HG03565 (cell line): Measurements from ENCODE around the gene MYO5B.

Experiments used
- ATAC-seq: cut with Tn5 transposase; IDR thresholded peaks from one replicate; pipeline ENCODE4 v1.9.1; 2021; ENCODE audit warnings: mild to moderate bottlenecking, moderate library complexity; ENCODE audit not compliant: unreplicated experiment

MYO5B gene

DNA sequence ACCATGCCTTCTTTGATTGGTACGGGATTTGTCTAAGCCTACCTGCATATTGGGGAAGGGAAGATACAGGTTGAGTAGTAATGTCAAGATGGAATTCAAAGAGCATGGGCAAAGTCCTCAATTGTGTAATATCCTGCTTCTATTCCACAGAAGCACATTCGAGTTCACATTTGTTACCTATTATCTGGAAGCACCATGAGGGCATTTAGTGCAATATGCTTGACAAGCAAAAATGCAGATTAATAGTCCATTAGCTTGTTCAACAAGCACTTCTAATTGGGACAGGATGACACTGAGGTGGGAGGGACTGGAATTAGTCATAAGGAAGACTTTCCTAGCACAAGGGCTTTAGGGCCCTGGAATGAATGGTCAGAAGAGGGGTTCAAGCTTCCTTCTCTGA is 40.5 kb downstream of the MYO5B start:
- no peak for ATAC-seq

DNA sequence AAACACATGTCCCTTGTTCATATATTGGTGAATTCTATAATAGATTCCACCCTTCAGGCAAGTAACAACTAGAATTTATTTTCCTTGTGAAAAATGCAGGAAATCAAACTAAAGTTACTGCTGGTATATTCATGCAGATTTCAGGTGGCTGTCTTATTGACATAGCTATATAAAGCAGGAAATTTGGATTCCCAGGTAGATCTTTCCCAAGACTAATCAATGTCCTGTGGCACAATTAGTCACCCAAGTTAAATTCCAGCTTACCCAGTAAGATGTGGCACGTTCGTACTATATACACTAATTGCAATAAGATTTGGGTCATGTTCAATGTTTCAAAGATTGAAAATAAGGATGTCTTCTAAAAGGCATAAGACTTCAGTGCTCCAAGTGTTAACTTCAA is 42.0 kb downstream of the MYO5B start:
- no peak for ATAC-seq

DNA sequence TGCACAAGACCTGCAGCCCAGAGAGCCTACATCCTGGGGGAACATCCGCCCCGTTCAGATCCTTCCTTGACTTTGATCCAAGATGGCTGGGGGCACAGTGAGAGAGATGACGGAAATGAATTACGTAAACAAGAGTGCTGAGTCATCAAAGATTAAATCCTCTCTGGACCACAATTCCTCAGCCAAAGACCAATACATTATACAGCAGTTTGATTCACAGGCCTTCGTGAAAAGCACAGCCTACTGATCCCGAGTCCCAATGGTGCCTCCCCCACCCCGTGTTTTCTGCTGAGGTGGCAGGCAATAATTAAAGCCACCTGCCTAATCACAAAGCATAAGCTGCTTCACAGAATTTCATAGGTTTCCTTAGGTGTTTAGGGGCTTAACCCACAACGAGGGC is 43.0 kb downstream of the MYO5B start:
- no peak for ATAC-seq

DNA sequence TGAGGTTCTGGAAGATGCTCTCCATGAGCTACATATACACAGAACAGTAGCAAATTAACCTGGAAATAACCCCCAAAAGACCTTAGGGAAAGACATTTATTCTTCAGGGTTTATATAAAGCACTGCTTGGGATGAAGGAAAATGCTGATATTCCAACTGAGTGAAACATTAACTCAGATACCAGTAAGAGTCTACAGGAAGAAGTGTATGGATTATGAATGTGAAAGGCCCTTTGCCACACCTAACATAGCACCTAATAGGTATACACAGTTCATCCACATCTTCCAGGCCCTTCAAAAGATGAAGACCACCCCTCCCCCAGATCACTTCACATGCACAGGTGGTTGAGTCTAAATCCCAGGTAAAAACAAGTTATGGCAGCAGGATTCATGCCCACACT is 50.4 kb downstream of the MYO5B start:
- ATAC-seq, result no peak

DNA sequence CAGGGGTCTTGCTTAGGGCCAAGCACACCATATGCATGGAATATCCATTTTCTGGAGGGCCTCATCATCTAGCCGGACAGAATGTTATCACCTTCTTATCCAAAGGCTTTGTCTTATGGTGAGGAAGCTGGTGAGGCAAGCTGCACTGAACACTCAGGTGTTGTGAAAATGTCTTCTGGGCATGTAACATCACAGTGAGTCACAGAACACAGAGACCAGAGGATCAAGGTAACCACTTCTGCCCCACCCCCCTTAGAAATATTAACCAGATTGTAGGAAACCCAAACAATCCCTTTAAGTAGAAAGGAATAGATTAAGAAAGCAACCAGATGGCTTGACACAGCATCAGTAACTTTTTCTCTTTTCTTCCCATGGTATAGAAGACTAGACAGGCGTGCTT is 51.1 kb downstream of the MYO5B start:
- no peak for ATAC-seq

DNA sequence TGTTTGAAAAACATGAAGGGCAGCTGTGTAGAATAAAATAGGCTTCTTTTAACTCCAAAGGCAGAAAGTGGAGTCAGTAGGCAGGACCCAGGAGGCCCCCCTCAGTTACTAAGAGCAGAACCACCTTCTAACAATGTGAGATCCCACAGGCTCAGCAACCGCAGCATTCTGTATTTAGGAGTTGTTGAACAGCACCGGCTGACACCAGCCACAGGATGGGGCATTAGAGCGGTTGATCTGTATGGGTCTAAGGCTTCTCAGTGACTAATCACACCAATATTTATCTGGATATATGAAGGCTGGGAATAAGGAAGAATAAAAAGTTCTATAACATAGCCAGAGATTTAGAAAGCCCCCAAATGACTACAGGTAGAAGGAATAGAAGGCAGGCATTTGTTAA is 51.7 kb downstream of the MYO5B start:
- no peak for ATAC-seq

DNA sequence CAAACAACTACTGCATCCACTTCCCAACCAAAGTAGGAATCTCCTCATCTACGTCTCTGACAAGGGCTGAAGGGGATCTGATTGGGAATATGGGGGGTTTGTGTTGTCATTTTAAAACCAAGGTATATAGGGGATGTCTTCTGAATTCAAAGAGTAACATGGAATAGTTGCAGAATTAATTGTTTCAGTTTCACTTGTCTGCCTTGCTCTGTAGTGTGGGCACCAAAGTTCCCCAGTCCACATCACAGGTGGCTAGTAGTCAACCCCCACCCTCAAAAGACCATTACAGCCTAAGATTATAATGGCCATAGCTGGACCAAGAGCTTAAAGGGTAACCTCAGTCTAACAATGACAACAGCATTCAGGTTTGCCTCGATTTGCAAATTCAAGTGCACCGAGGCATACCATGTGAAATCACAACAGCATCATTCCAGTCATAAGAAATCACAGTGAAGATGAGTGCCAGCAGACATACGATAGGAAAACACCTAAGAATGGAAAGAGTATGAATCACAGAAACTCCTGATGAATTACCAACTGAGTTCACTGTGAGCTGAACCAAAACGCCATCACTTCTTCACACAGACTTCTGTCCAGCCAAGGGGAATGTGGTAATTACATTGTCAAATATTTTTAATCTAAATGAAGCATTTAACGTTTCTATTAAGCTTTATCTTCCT is 52.4 kb downstream of the MYO5B start:
- no peak for ATAC-seq

DNA sequence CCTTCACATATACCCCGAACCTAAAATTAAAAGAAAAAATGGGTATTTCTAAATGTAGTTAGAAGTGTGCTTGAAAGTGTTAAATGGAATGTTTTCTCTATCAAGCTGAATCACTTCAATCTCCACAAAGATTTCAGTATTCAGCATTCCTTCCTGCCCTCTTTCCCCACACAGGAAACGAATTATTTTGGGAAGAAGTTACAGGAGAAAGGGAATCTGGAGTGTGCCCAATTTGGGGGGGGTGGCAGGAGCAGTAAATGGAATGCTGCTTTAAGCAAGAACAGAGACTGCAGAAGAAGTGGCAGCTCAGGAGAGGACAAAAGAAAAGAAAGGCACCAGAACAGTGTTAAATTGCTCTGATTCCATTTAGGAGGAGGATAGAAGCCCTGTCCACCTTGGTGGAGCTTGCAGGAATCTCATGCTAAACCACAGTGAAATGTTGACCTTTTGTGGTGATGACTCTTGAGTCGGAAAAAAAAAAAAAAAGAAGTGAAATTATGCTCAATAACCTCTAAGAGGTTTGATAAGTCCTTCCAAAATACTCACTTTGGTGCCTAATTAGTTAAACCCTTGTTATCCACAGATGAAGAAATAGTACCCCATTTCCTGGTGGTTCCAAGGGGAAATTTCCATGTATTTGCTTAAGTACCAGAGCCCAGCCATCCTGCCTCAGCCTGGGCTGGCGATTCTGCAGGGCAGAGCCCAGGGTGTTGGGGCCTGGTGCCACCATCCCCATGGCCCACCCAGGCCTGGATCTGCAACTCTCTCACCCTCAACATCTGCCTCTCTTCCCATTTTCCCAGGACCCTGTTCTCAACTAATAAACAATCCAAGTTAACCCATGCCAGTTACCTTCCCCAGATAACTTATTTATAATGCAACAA is 56.5 kb downstream of the MYO5B start:
- no peak for ATAC-seq

DNA sequence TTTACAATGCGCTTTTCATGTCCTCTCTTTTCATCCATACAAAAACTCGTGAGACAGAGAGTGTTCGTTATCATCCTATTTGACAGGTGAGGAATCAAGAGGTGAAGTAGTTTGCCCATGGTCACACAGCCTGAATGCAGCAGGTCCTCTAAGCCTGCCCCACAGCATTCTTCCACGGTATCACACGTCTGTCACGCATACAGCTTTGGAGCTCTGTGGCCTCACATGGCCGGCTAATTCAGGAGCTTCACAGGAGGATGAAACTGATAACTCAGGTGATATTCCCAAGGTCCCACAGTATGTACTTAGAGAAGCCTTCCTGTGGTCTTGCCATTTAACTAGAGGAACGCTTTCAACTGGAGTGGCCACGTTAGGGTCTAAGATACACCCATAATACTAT is 59.0 kb downstream of the MYO5B start:
- ATAC-seq, result no peak

DNA sequence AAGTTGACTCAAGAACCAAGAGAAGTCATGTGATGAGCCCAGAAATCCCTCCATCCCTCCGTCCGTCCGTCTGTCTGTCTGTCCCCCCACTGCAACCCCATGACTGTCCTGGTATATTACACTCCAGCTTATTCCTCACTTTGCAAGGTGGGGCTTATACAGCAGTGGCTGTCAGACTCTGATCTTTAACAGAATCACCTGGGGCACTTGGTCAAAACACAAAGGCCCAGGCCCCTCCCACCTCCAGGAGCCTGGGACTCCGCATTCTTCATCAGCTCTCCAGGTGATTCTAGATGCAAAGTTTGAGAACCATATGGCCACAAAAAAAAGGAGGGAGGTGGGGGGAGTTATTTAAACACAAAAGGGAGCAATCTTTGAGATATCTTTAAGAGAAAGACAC is 61.4 kb downstream of the MYO5B start:
- no peak for ATAC-seq

DNA sequence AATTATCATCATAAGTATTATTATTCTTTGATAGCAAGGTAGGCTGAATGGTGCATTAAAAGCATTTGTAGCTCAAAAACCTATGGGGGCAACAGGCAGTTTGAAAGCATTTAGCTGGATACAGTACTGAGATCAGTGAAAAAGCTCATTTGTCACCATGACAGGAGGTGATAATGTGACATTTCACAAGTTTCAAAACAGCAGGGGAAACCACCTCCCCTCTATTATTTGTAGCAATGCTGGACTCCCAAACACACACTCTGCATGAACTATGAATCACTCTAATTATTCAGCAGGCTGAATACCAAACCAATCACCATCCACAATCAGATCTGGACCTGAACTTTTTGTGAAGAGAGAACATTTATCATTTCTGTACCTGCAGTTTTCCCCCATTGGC is 63.4 kb downstream of the MYO5B start:
- peak; percentile 53 for ATAC-seq

DNA sequence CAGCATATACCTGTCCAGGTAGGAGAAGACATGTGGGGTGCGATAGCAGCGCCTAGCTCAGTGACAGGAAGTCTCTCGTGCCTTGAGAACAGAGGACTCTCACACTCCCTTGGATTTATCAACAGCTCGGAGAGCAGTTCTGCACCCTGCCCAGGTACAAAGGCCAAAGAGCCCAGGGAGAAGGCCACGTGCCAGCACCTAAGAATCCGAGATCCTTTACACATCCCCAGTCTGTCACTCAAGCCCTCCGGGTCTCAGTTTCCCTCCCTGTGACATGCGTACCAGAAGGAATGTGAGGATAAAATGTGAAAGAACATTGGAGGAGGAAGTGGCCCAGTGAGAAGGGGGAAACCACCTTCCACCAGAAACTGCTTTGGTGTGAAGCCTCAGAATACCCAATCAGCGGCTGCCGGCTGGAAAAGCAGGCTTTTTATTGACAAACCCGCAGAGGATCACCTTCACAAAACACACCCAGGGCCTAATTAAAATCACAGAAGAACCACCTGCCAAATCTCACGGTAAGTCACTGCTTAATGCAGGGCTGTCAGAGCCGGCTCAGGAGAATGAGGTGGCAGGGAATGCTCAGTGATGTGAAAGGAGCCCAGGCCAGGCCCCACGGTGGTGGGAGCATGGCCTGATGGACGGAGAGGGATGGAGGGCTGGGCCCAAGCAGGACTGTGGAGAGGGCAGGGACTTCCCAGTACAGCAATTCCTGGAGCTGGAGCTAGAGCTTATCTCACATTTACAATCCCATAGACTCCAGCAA is 66.3 kb downstream of the MYO5B start:
- ATAC-seq, result no peak

DNA sequence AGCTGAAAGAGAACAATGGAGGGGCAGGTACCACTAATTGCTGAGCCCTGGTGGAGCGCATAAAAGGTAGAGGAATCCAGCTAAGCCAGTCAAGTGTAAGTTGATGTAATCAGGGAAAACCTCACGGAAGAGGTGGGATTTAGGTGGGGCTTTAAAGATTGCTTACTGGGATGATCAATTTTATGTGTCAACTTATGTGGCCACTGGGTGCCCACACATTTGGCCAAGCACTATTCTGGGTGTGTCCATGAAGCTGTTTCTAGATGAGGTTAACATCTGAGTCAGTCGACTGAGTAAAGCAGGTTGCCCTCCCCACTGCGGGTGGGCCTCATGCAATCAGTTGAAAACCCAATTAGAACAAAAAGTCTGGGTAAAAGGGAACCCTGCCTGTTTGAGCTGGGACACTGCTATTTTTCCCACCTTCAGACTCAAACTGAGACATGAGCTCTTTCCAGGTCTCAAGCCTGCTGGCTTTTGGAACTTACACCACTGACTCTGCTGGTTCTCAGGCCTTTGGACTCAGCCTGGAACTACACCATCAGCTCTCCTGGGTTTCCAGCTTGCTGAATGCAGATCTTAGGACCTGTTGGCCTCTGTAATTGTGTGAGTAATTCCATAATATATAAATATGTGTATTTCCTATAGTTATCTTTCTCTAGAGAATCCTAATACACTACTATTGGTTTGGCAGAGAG is 67.3 kb downstream of the MYO5B start:
- ATAC-seq, result no peak

DNA sequence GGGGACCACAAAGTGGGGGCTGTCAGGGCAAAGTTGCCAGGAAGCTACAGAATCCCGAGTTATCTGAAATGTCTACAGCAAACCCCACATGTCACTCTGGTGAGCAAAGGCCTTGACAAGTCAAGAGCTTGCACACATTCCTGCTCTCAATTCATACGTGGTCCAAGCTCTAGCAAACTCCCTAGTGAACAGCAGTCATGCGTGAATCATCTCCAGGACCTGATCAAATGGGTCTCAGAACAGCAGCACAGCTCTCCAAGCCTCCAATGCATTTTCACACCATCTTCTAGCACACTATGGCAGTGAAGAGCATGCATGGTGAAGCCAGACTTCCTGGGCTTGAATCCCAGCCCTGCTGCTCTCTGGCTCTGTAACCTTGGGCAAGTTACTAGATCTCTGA is 68.5 kb downstream of the MYO5B start:
- ATAC-seq, result no peak

DNA sequence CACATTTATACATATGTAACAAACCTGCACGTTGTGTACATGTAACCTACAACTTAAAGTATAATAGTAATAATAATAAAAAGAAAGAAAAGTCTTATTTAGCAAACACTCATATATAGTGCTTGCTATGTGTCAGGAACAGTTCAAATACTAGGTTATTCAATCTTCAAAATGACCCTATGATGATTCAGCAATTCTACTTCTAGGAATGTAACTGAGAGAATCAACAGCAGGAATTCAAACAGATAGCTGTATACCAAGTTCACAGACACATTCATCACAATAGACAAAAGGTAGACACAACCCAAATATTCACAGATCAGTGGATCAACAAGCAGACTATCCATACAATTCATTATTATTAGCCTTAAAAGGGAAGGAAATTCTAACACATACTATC is 69.5 kb downstream of the MYO5B start:
- no peak for ATAC-seq

DNA sequence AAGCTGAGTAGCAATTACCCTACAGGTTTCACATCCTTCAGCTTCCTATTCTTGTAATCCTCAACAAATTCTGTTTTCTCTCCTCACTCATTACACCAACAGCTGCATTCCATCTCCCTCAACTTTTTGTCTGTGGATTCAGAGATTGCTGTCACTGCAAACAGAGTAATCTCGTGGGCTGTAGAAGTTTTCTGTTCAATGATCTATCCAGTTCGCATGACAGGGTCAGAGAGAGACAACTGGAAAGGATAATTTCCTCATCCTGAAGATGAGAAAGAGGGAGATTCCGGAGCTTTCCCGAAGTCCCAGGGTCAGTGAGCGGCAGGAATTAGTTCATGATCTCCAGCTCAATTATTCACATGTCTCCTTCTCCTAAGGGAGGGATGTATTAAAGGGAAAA is 75.7 kb downstream of the MYO5B start:
- ATAC-seq, result no peak

DNA sequence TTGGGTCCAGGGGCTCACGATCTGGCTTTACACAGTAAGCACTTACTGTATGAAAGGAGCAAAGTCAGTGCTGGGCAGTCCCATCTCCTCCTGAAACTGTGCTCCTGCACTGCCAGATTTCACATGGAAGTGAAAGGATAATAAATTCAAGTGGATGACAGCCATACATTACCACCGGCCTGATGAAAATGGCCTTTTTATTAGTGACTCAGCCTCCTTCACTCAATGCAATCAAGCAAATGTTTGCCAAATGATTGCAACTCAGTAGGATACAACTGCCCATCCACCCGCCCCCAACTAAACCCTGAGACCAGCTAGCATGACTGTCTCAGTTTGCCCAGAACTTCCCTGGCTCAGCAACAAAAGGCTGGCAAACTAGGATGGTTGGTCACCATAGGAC is 77.1 kb downstream of the MYO5B start:
- ATAC-seq, result no peak

DNA sequence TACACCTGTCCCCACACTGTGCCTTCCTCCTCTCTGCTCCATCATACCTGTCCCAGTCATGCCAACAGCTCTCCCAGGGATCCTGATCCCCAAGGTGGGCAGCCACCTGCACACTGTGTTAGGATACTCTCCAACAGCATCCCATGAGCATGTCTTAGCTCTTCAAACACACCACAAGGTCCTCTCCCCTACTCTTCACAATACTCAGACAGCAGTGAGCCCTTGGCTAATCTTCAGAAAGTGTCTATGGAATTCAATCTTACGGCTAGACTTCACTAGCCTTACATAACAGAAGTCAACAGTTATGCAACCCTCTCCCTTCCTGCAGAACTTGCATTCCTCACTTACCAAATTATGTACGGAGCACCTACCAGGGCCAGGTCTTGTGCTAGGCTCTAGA is 79.9 kb downstream of the MYO5B start:
- ATAC-seq, result no peak

DNA sequence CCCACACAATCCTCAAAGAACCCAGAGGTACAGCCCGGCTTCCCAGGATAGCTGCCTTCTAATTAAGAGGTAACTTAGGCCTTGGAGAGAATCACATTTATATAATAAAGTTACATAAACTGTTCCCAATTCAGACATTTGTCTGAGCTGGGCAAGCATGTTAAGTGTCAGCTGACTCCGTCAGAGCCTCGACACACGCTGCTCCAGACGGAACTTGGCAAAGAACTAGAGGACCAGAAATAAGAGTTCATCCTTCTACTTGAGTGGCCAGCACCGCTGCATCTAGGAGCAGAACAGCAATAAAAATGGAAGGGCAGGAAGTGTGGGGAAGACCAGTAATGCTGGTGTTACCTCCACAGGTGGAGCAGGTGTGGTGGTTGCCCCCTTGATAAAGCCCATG is 80.5 kb downstream of the MYO5B start:
- no peak for ATAC-seq

DNA sequence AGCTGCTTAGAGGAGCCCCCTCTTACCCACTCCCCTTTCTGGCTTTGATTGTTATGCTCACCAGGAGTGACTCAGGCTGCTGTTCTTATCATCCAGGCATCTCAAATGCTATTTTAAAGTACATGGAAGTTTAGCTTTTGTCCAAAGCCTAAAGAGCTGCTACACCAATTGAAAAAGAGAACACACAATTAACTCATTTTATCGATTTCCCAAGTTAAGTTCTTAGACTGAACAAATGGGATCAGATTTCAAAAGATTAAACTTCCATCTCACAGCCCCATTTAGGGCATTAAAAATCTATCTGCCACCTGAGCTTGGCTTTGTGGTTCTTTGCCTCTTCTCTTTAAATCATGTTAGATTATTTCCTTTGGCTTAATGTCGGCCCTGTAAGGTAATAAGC is 81.2 kb downstream of the MYO5B start:
- ATAC-seq, result no peak

DNA sequence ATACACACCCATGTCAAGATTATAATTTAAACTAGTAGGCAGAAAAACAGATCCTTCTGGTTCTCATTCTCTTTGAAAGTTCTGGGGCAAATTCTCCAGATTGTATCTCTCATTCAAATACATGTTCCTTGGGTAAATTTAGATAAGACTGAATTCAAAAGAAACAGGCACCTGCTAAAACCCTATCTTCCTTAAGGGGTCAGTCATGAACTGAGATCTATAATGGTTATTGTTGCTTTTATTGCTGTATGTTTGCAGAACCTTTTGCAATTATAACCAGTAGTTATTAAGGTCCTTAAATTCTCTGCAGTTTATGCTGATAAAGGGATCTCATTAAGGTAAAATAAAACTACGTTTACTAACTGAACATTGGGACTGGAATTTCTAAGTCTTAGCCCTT is 83.5 kb downstream of the MYO5B start:
- ATAC-seq, result no peak
